Measurements from ENCODE around the gene COX8C.

DNA sequence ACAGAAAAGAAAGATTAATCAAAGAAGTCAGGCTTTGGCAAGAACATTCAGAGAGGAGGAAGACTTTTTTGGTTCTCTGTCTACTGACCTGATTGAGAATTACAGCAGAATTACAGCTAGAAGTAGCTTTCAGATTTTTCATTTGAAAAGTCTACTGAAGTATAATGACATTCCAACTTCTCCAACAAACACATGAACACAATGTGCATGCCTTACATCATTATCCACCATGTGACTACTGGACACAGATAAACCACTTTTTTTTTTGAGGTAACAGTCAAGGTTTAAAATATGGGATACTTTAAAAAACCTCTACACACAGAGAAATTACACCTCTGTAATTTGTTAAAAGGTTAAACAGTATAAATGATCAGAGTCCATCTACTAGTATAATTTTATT lies 26.5 kb upstream of the COX8C start:
- TF ChIP-seq, protein P1, sequence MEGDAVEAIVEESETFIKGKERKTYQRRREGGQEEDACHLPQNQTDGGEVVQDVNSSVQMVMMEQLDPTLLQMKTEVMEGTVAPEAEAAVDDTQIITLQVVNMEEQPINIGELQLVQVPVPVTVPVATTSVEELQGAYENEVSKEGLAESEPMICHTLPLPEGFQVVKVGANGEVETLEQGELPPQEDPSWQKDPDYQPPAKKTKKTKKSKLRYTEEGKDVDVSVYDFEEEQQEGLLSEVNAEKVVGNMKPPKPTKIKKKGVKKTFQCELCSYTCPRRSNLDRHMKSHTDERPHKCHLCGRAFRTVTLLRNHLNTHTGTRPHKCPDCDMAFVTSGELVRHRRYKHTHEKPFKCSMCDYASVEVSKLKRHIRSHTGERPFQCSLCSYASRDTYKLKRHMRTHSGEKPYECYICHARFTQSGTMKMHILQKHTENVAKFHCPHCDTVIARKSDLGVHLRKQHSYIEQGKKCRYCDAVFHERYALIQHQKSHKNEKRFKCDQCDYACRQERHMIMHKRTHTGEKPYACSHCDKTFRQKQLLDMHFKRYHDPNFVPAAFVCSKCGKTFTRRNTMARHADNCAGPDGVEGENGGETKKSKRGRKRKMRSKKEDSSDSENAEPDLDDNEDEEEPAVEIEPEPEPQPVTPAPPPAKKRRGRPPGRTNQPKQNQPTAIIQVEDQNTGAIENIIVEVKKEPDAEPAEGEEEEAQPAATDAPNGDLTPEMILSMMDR (IDR thresholded peaks at IDR 0.05), result no peak
- TF ChIP-seq ZFX (IDR thresholded peaks at IDR 0.05; ENCODE audit: borderline replicate concordance), result no peak

Data from 22Rv1 (cell line).